Measurements from ENCODE around the gene ARL8A.

ARL8A gene

GRCh38 chr1:202164271-202165037 lies 19.9 kb upstream of the ARL8A start:
- no peaks in the 10 kb centered on the region for H3K36me3 ChIP-seq (replicated peaks)
- no peak overlapping the region for H3K27ac ChIP-seq
- no peak for TF ChIP-seq CTCF (IDR thresholded peaks at IDR 0.05; ENCODE audit: low read depth, low read length, missing control alignments)
- H3K4me3 ChIP-seq (ENCODE audit: low read depth, low read length), result no peak overlapping the region
- no peaks in the 10 kb centered on the region for H3K27me3 ChIP-seq (replicated peaks)
- in situ Hi-C loops (cut with HindIII; ENCODE audit: low pct_ligation_motif_present, low sequenced_read_pairs), result no loop called here
- DNase-seq, result no peak

- in situ Hi-C loops (cut with HindIII; ENCODE audit: low pct_ligation_motif_present, low sequenced_read_pairs), result no loop called here
- no peaks in the 10 kb centered on the region for H3K27me3 ChIP-seq (replicated peaks)
- H3K27ac ChIP-seq, result no peak overlapping the region
- H3K36me3 ChIP-seq (replicated peaks), result no peaks in the 10 kb centered on the region
- no peak for TF ChIP-seq CTCF (IDR thresholded peaks at IDR 0.05; ENCODE audit: low read depth, low read length, missing control alignments)
- no peak overlapping the region for H3K4me3 ChIP-seq (ENCODE audit: low read depth, low read length)
- DNase-seq, result no peak
Observed at GRCh38 chr1:202163281-202164270, 19.0 kb upstream of the ARL8A start.

GRCh38 chr1:202162418-202163280 lies 18.1 kb upstream of the ARL8A start:
- TF ChIP-seq CTCF (IDR thresholded peaks at IDR 0.05; ENCODE audit: low read depth, low read length, missing control alignments), result no peak
- no peak overlapping the region for H3K27ac ChIP-seq
- DNase-seq, result no peak
- no peak overlapping the region for H3K4me3 ChIP-seq (ENCODE audit: low read depth, low read length)
- in situ Hi-C loops (cut with HindIII; ENCODE audit: low pct_ligation_motif_present, low sequenced_read_pairs), result no loop called here
- no peaks in the 10 kb centered on the region for H3K36me3 ChIP-seq (replicated peaks)
- H3K27me3 ChIP-seq (replicated peaks), result no peaks in the 10 kb centered on the region

- no peaks in the 10 kb centered on the region for H3K27me3 ChIP-seq (replicated peaks)
- DNase-seq, result no peak
- TF ChIP-seq CTCF (IDR thresholded peaks at IDR 0.05; ENCODE audit: low read depth, low read length, missing control alignments), result no peak
- no peak overlapping the region for H3K27ac ChIP-seq
- H3K4me3 ChIP-seq (ENCODE audit: low read depth, low read length), result no peak overlapping the region
- in situ Hi-C loops (cut with HindIII; ENCODE audit: low pct_ligation_motif_present, low sequenced_read_pairs), result no loop called here
- H3K36me3 ChIP-seq (replicated peaks), result no peaks in the 10 kb centered on the region
Observed at GRCh38 chr1:202162047-202162417, 17.5 kb upstream of the ARL8A start.

GRCh38 chr1:202161151-202162046 lies 16.9 kb upstream of the ARL8A start:
- no peak for TF ChIP-seq CTCF (IDR thresholded peaks at IDR 0.05; ENCODE audit: low read depth, low read length, missing control alignments)
- no peak overlapping the region for H3K4me3 ChIP-seq (ENCODE audit: low read depth, low read length)
- DNase-seq, result no peak
- H3K27ac ChIP-seq, result no peak overlapping the region
- no peaks in the 10 kb centered on the region for H3K36me3 ChIP-seq (replicated peaks)
- in situ Hi-C loops (cut with HindIII; ENCODE audit: low pct_ligation_motif_present, low sequenced_read_pairs), result no loop called here
- no peaks in the 10 kb centered on the region for H3K27me3 ChIP-seq (replicated peaks)

All from brain microvascular endothelial cell (primary cell).